ENCODE measurements around the gene SGF29. TPM values are rescaled to one million over a fixed set of nuclear protein-coding genes. Genes with fewer than 3 reads are reported as not detected.

SGF29 gene
- total RNA-seq, 4 donors from 2014 or later: 11.0 to 31.3 (median 13.1) TPM

DNA sequence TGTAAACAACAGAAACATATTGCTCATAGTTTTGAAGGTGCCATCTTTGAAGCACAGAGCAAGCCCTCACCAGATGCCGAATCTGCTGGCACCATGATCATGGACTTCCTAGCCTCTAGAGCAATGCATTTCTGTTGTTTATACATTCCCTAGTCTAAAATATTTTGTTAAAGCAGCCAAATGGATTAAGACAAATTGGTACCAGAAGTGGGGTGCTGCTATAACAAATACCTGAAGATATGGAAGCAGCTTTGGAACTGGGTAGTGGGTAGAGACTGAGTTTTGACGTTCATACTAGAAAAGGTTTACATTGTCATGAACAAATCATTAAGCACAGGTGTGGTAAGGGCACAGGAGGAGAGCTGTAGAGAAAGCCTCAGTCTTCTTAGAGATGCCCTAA, 13.6 kb downstream of the SGF29 start:
- TF ChIP-seq, protein P1, sequence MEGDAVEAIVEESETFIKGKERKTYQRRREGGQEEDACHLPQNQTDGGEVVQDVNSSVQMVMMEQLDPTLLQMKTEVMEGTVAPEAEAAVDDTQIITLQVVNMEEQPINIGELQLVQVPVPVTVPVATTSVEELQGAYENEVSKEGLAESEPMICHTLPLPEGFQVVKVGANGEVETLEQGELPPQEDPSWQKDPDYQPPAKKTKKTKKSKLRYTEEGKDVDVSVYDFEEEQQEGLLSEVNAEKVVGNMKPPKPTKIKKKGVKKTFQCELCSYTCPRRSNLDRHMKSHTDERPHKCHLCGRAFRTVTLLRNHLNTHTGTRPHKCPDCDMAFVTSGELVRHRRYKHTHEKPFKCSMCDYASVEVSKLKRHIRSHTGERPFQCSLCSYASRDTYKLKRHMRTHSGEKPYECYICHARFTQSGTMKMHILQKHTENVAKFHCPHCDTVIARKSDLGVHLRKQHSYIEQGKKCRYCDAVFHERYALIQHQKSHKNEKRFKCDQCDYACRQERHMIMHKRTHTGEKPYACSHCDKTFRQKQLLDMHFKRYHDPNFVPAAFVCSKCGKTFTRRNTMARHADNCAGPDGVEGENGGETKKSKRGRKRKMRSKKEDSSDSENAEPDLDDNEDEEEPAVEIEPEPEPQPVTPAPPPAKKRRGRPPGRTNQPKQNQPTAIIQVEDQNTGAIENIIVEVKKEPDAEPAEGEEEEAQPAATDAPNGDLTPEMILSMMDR (IDR thresholded peaks at IDR 0.05): no peak
- no peak for TF ChIP-seq POLR2A (IDR thresholded peaks at IDR 0.05)
- 89 to 94% methylated on average over 2 of the region's 2 CpGs for WGBS, 2 donors
- peaks cover 0 to 6% (median 2%) of the 10 kb centered on the region in 3 donors for H3K4me1 ChIP-seq
- H3K4me3 ChIP-seq: no peak overlapping the region
- no peak overlapping the region for H3K27ac ChIP-seq
- no peak for DNase-seq
- intact Hi-C loops (cut with DNase I): no loop called here
- H3K36me3 ChIP-seq: peaks cover 0 to 9% (median 0%) of the 10 kb centered on the region in 3 donors
- peaks cover 0 to 9% (median 0%) of the 10 kb centered on the region in 3 donors for H3K9me3 ChIP-seq
- H3K27me3 ChIP-seq: no peaks in the 10 kb centered on the region

DNA sequence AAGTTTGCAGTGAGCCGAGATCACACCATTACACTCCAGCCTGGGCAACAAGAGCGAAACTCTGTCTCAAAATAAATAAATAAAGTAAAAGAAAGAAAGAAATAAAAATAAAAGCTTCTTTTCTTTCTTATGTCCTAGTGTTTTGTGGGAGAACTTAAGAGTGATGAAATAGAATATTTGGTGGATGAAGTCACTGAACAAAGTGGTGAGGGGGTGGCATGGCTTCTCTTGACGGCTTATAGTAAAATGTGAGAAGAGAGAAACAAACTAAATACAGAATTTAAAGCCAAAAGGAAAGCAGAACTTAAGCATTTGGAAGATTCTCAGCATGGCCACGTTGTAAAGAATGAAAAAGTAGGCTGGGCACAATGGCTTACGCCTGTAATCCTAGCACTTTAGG, 15.3 kb downstream of the SGF29 start:
- no peak for DNase-seq
- 83 to 87% methylated on average over 4 to 5 of the region's 5 CpGs for WGBS, 2 donors
- H3K4me1 ChIP-seq: peaks cover 0 to 20% (median 3%) of the 10 kb centered on the region in 3 donors
- no peak overlapping the region for H3K27ac ChIP-seq
- TF ChIP-seq, protein P1 (IDR thresholded peaks at IDR 0.05): no peak
- TF ChIP-seq POLR2A (IDR thresholded peaks at IDR 0.05): no peak
- H3K27me3 ChIP-seq: no peaks in the 10 kb centered on the region
- intact Hi-C loops (cut with DNase I): no loop called here
- peaks cover 0 to 9% (median 0%) of the 10 kb centered on the region in 3 donors for H3K36me3 ChIP-seq
- peaks cover 0 to 9% (median 0%) of the 10 kb centered on the region in 3 donors for H3K9me3 ChIP-seq
- no peak overlapping the region for H3K4me3 ChIP-seq

GRCh38 chr16:28569968-28570752, 16.4 kb downstream of the SGF29 start:
- Histone ChIP-seq H3K27me3 (no peaks in the 10 kb centered on the region), H3K4me1 (peaks cover 0 to 20% (median 3%) of the 10 kb centered on the region in 3 donors), H3K36me3 (peaks cover 0 to 5% (median 0%) of the 10 kb centered on the region in 3 donors), H3K4me3 (no peak overlapping the region), H3K9me3 (peaks cover 0 to 9% (median 0%) of the 10 kb centered on the region in 3 donors), H3K27ac (no peak overlapping the region)
- intact Hi-C loops (cut with DNase I): no loop called here
- DNase-seq: no peak
- TF ChIP-seq, protein P1 (IDR thresholded peaks at IDR 0.05): no peak
- TF ChIP-seq POLR2A (IDR thresholded peaks at IDR 0.05): no peak
- 95 to 96% methylated on average over 4 of the region's 4 CpGs for WGBS, 2 donors

- intact Hi-C loops (cut with DNase I): no loop called here
- DNase-seq: no peak
- Histone ChIP-seq H3K4me1 (peaks cover 0 to 20% (median 3%) of the 10 kb centered on the region in 3 donors), H3K4me3 (no peak overlapping the region), H3K36me3 (no peaks in the 10 kb centered on the region), H3K27me3 (no peaks in the 10 kb centered on the region), H3K9me3 (no peaks in the 10 kb centered on the region), H3K27ac (no peak overlapping the region)
- 63 to 73% methylated on average over 14 of the region's 15 CpGs for WGBS, 2 donors
- TF ChIP-seq, protein P1 (IDR thresholded peaks at IDR 0.05): no peak
- TF ChIP-seq POLR2A (IDR thresholded peaks at IDR 0.05): no peak
Measured at GRCh38 chr16:28572696-28573510, 19.2 kb downstream of the SGF29 start.

Data from esophagus squamous epithelium (tissue), 5 donors.